Endothelial cell of umbilical vein (primary cell): ENCODE results near the gene CRK. TPM values are rescaled to one million over a fixed set of nuclear protein-coding genes. Genes with fewer than 3 reads are reported as not detected.
"Not testable (repeated sequence)": the region's sequence is repeated elsewhere in the genome, so short reads cannot be mapped to it uniquely, and the experiment has no call there.

Experiments used
- BruUV-seq: library from RNA; stranded (reverse); fragments of 400-500 nt; replicated peaks from 2 replicates; lab custom pipeline; 2021; lab: Mats Ljungman, UMichigan
- CTCF ChIA-PET: fragments of 300-600, 350-600 bp; sonication (Branson Sonifier 250); formaldehyde crosslinking; loops from one replicate; lab custom pipeline; 2021; ENCODE audit warnings: antibody characterized with exemption, inconsistent platforms; lab: Charles Lee
- POLR2A ChIA-PET: fragments of 300-600, 350-600 bp; sonication (Branson Sonifier 250); formaldehyde crosslinking; loops from one replicate; lab custom pipeline; 2021; ENCODE audit warnings: antibody characterized with exemption, inconsistent platforms; lab: Charles Lee
- DNase-seq: peaks from one replicate; pipeline ENCODE4 v3.0.0-alpha.2; 2011; ENCODE audit warnings: low read depth, low spot score
- FAIRE-seq: peaks from 2 replicates; lab custom pipeline; 2011; peaks lifted over from hg19 to GRCh38; lab: Jason Lieb, UNC
- H2AFZ ChIP-seq: 2 replicates; pipeline ENCODE4 v1.6.0; 2012; ENCODE audit warnings: low read depth, low read length, control low read depth, inconsistent platforms
- H3K27ac ChIP-seq: 2 replicates; pipeline ENCODE4 v1.5.1; 2011; ENCODE audit warnings: low read depth, mild to moderate bottlenecking, control low read depth, low read length, moderate library complexity; ENCODE audit not compliant: insufficient read depth
- H3K27me3 ChIP-seq, 2 experiments: 2 replicates each; pipeline versions ENCODE4 v1.6.0 to v1.6.1; 2011; ENCODE audit warnings: low read length in 2 of 2, mixed read lengths in 1 of 2; ENCODE audit not compliant: control insufficient read depth in 2 of 2, insufficient read depth in 2 of 2
- H3K36me3 ChIP-seq, 2 experiments: 2 replicates in 1 of 2; 3 replicates in 1 of 2; pipeline ENCODE4 v1.5.1; 2011; ENCODE audit warnings: low read length in 2 of 2, mild to moderate bottlenecking in 1 of 2, moderate library complexity in 1 of 2; ENCODE audit not compliant: control insufficient read depth in 2 of 2, insufficient read depth in 2 of 2; ENCODE audit errors: extremely low read depth in 1 of 2
- H3K4me1 ChIP-seq: 3 replicates; pipeline ENCODE4 v1.5.1; 2011; ENCODE audit warnings: mild to moderate bottlenecking, low read length; ENCODE audit not compliant: control insufficient read depth, insufficient read depth; ENCODE audit errors: extremely low read depth
- H3K4me2 ChIP-seq: 2 replicates; pipeline ENCODE4 v1.6.1; 2011; ENCODE audit warnings: low read length, control low read depth, mixed read lengths; ENCODE audit not compliant: insufficient read depth
- H3K4me3 ChIP-seq, 3 experiments: fragments of 200-600 bp in 1 of 3; sonication (generic), shearing (Covaris generic) in 1 of 3; replicated peaks in 1 of 3; 2 replicates each; pipeline ENCODE4 v1.5.1; 2011 to 2016; ENCODE audit warnings: control low read depth in 3 of 3, low read length in 3 of 3, mild to moderate bottlenecking in 2 of 3, inconsistent platforms in 1 of 3, low read depth in 1 of 3, moderate library complexity in 1 of 3; ENCODE audit not compliant: insufficient read depth in 1 of 3
- H3K79me2 ChIP-seq: 2 replicates; pipeline ENCODE4 v1.6.0; 2012; ENCODE audit warnings: low read length, inconsistent platforms; ENCODE audit not compliant: control insufficient read depth, insufficient read depth
- H3K9ac ChIP-seq: replicated peaks from 2 replicates; pipeline ENCODE3; 2011; ENCODE audit warnings: low read length, control low read depth; ENCODE audit not compliant: insufficient read depth; ENCODE audit errors: extremely low read depth
- H3K9me1 ChIP-seq: replicated peaks from 3 replicates; pipeline ENCODE4 v1.6.0; 2011; ENCODE audit warnings: mild to moderate bottlenecking, low read length; ENCODE audit not compliant: control insufficient read depth, insufficient read depth; ENCODE audit errors: extremely low read depth
- H3K9me3 ChIP-seq: replicated peaks from 2 replicates; pipeline ENCODE4 v1.5.1; 2012; ENCODE audit warnings: low read length, inconsistent platforms; ENCODE audit not compliant: control insufficient read depth, insufficient read depth
- H4K20me1 ChIP-seq: replicated peaks from 2 replicates; pipeline ENCODE3; 2011; ENCODE audit warnings: mild to moderate bottlenecking, low read length; ENCODE audit not compliant: control insufficient read depth, insufficient read depth; ENCODE audit errors: extremely low read depth
- EZH2 ChIP-seq: IDR thresholded peaks from 2 replicates; pipeline ENCODE4 v1.6.1; 2012; ENCODE audit warnings: borderline replicate concordance, low read depth, mild to moderate bottlenecking, moderate library complexity, low read length, inconsistent platforms; ENCODE audit not compliant: severe bottlenecking
- FOS ChIP-seq: IDR thresholded peaks from 2 replicates; pipeline ENCODE4 v1.6.1; 2011; ENCODE audit warnings: mild to moderate bottlenecking, low read length, moderate library complexity, borderline replicate concordance; ENCODE audit not compliant: insufficient read depth
- GATA2 ChIP-seq: IDR thresholded peaks from 2 replicates; pipeline ENCODE4 v1.7.0; 2011; ENCODE audit warnings: low read depth, mild to moderate bottlenecking, moderate library complexity, mixed read lengths, low read length; ENCODE audit not compliant: insufficient read length, insufficient read depth
- JUN ChIP-seq: IDR thresholded peaks from 2 replicates; pipeline ENCODE4 v1.6.1; 2011; ENCODE audit warnings: borderline replicate concordance, low read depth; ENCODE audit not compliant: insufficient read length, insufficient read depth
- MYC ChIP-seq: IDR thresholded peaks from one replicate; pipeline ENCODE4 v1.6.1; 2011; ENCODE audit warnings: mild to moderate bottlenecking, low read depth, low read length
- POLR2A ChIP-seq: IDR thresholded peaks from 2 replicates; pipeline ENCODE4 v1.6.1; 2012; ENCODE audit warnings: low read depth, mild to moderate bottlenecking, control low read depth, low read length
- POLR2AphosphoS5 ChIP-seq: IDR thresholded peaks from 2 replicates; pipeline ENCODE4 v1.6.1; 2012; ENCODE audit warnings: low read depth, mild to moderate bottlenecking, control low read depth, low read length, moderate library complexity; ENCODE audit not compliant: insufficient read depth
- dilution Hi-C: fragments of 300-500 bp; cut with MboI; formaldehyde crosslinking; loops from one replicate; pipeline ENCODE4 v1.15.0; 2019; ENCODE audit warnings: low sequenced_read_pairs; ENCODE audit not compliant: extremely low pct_ligation_motif_present
- intact Hi-C: fragments of 100-400 bp; cut with micrococcal nuclease; formaldehyde crosslinking; loops from one replicate; pipeline ENCODE4 v1.10.0; 2022
- polyA plus RNA-seq, 4 experiments: library from polyadenylated mRNA; depleted of rRNA in 3 of 4; stranded (reverse) in 3 of 4; unstranded in 1 of 4; fragments of >200 nt; gene quantifications; 2 replicates each; pipeline versions ENCODE4 v1.2.1 to v1.2.3, GENCODE V29; 2011 to 2012; ENCODE audit warnings: missing spikeins in 1 of 4
- total RNA-seq: library from RNA; stranded (reverse); gene quantifications from 2 replicates; pipeline ENCODE4 v1.2.3, GENCODE V29; 2021
- TF ChIP-seq, protein P1 (sequence below), 2 donors: IDR thresholded peaks; 1 replicate in 1 of 2; 2 replicates in 1 of 2; pipeline ENCODE4 v1.5.1; 2011; ENCODE audit warnings: low read length in 2 of 2, mild to moderate bottlenecking in 2 of 2, moderate library complexity in 2 of 2, control low read depth in 1 of 2, inconsistent platforms in 1 of 2, low read depth in 1 of 2; ENCODE audit not compliant: insufficient read depth in 1 of 2; ENCODE audit errors: extremely low read depth in 1 of 2
- TF ChIP-seq, protein P2 (sequence below): IDR thresholded peaks from 2 replicates; pipeline ENCODE4 v1.6.1; 2011; ENCODE audit not compliant: insufficient read depth, insufficient read length

Gene CRK
- total and polyA plus RNA-seq, 2 donors (not counting 3 experiments of a cell fraction or from before 2014, with no cell fraction given), result 52.8 to 67.2 TPM

DNA sequence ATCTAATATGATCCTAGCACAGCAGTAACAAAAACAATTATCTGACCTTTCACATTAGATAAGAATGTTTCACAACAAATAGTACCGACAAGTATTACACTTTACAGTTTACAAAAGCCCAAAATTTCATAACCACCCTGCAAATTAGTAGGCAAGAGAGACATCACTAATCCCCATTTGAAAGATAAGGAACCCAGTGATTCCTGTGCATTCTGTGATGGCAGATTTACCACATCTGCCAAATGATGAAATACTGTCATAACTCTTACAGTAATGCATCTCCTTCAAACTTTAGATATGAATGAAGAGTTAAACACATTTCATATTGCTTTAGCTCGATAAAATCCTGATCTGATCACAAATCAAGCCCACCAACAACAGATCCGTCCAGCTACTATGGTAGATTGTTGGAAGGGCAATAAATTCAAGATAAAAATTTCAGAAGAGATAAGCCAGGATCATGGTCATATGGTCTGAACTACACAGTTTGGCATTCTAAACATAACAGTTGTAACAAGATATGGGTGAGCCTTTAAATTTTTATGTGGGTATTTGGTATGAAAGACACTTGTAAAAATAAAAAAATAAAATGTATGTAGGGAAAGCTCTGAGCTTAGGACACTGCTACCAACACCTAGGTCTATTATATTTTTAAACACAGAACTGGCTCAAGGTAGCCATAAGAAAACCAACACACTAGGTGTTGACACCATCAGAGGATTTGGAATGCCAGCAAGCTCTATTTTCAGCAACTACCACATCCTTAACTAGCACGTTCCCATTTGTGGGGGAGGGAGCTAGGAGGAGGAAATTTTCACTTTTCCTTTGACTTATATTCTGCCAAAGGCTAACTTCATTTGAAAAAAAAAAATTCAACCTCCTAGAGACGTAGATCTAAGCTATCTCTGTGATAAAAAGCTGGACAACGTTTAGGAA lies 65.3 kb downstream of the CRK start:
- H3K79me2 ChIP-seq, result peaks cover 100% of the 10 kb centered on the region
- DNase-seq (no peak), FAIRE-seq (no peak)
- H3K9me3 ChIP-seq, result no peaks in the 10 kb centered on the region
- peaks cover 14% of the 10 kb centered on the region for H3K4me1 ChIP-seq
- ChIA-PET POLR2A (interaction anchor here (1.2 to 1.5 kb wide), 2 partner anchors 10 to 14 kb away, joined by 3 to 6 read pairs; no protein-coding TSS in a partner anchor), CTCF (interaction anchor here (1.4 to 5.7 kb wide), 4 partner anchors 10 to 28 kb away, joined by 6 to 73 read pairs (median 6); no protein-coding TSS in a partner anchor)
- dilution Hi-C loops (no loop called here), intact Hi-C loops (no loop called here)
- peaks cover 36% of the 10 kb centered on the region for H4K20me1 ChIP-seq
- TF ChIP-seq, protein P1, sequence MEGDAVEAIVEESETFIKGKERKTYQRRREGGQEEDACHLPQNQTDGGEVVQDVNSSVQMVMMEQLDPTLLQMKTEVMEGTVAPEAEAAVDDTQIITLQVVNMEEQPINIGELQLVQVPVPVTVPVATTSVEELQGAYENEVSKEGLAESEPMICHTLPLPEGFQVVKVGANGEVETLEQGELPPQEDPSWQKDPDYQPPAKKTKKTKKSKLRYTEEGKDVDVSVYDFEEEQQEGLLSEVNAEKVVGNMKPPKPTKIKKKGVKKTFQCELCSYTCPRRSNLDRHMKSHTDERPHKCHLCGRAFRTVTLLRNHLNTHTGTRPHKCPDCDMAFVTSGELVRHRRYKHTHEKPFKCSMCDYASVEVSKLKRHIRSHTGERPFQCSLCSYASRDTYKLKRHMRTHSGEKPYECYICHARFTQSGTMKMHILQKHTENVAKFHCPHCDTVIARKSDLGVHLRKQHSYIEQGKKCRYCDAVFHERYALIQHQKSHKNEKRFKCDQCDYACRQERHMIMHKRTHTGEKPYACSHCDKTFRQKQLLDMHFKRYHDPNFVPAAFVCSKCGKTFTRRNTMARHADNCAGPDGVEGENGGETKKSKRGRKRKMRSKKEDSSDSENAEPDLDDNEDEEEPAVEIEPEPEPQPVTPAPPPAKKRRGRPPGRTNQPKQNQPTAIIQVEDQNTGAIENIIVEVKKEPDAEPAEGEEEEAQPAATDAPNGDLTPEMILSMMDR (IDR thresholded peaks at IDR 0.05; ENCODE audit: extremely low read depth in 1 of 2, insufficient read depth in 1 of 2, low read depth in 1 of 2, low read length in 2 of 2), result no peak
- TF ChIP-seq MYC (no peak), GATA2 (no peak), JUN (no peak), FOS (no peak), POLR2A (no peak), POLR2AphosphoS5 (no peak), EZH2 (no peak)
- TF ChIP-seq, protein P2, sequence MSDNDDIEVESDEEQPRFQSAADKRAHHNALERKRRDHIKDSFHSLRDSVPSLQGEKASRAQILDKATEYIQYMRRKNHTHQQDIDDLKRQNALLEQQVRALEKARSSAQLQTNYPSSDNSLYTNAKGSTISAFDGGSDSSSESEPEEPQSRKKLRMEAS, result no peak
- no peaks in the 10 kb centered on the region for H3K9me1 ChIP-seq
- peak overlapping the region; percentile 35 for H3K4me2 ChIP-seq
- no peak overlapping the region for H3K9ac ChIP-seq
- no peaks in the 10 kb centered on the region for H3K27me3 ChIP-seq
- no TSS peak for BruUV-seq
- no peak overlapping the region for H3K27ac ChIP-seq
- no peak overlapping the region for H2AFZ ChIP-seq
- no peak overlapping the region for H3K4me3 ChIP-seq
- no peaks in the 10 kb centered on the region for H3K36me3 ChIP-seq

DNA sequence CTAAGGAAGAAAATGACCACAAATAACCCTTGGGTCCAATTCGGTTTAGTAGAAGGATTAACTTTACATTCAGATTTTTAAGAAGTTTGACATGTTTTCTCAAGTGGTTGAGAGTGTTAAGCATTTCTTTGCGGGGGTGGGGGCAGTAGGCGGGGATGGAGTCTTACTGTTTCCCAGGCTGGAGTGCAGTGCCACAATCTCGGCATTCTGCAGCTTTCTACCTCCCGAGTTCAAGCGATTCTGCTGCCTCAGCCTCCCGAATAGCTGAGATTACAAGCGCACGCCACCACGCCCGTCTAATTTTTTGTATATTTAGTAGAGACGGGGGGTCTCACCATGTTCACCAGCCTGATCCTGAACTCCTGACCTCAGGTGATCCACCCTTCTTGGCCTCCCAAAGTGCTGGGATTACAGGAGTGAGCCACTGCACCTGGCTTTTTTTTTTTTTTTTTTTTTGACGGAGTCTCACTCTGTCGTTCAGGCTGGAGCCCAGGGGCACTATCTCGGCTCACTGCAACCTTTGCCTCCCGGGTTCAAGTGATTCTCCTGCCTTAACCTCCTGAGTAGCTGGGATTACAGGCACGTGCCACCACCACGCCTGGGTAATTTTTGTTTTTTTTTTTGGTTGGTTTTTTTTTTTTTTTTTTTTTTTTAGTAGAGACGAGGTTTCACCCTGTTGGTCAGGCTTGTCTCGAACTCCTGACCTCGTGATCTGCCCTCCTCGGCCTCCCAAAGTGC lies 68.4 kb downstream of the CRK start:
- BruUV-seq, H3K36me3 ChIP-seq, H3K4me3 ChIP-seq, H3K27ac ChIP-seq, DNase-seq, H3K4me2 ChIP-seq, intact Hi-C loops, POLR2A ChIA-PET, H3K9me3 ChIP-seq, dilution Hi-C loops, H3K9ac ChIP-seq, H3K27me3 ChIP-seq, H2AFZ ChIP-seq, FAIRE-seq, H3K9me1 ChIP-seq: not testable (repeated sequence)
- Histone ChIP-seq H3K4me1 (peaks cover 14% of the 10 kb centered on the region), H4K20me1 (peaks cover 40% of the 10 kb centered on the region), H3K79me2 (peaks cover 100% of the 10 kb centered on the region)
- CTCF ChIA-PET, result interaction anchor here (0.6 to 5.7 kb wide), 4 partner anchors 15 to 84 kb away, joined by 3 to 73 read pairs (median 21); no protein-coding TSS in a partner anchor
